DLD1 (cell line): Measurements from ENCODE around the gene GYS1.

Source experiments
- in situ Hi-C: cut with HindIII; loops from 2 replicates; pipeline ENCODE4 v1.10.0; 2017; ENCODE audit warnings: low sequenced_read_pairs

The GYS1 gene

DNA sequence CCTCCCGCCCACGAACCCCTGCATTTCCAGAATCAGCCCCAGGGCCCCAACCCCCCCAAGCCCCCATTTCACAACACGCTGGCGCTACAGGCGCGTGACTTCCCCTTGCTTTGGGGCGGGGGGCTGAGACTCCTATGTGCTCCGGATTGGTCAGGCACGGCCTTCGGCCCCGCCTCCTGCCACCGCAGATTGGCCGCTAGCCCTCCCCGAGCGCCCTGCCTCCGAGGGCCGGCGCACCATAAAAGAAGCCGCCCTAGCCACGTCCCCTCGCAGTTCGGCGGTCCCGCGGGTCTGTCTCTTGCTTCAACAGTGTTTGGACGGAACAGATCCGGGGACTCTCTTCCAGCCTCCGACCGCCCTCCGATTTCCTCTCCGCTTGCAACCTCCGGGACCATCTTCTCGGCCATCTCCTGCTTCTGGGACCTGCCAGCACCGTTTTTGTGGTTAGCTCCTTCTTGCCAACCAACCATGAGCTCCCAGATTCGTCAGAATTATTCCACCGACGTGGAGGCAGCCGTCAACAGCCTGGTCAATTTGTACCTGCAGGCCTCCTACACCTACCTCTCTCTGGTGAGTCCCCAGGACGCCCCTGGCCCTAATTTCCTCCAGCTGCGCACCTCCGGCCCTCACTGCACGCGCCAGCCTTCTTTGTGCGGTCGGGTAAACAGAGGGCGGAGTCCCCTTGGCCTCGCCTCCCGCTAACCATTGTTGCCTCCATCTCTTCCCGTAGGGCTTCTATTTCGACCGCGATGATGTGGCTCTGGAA is 27.9 kb downstream of the GYS1 start, which contains the start of gene FTL:
TSS of gene FTL (plus strand) at position 270 of the 766 bp plus-strand sequence. CDS start at position 469, 199 bp downstream.
- in situ Hi-C loops, result loop anchor here (10.0 kb wide), 1 partner anchor 170 kb away; no protein-coding TSS in a partner anchor

DNA sequence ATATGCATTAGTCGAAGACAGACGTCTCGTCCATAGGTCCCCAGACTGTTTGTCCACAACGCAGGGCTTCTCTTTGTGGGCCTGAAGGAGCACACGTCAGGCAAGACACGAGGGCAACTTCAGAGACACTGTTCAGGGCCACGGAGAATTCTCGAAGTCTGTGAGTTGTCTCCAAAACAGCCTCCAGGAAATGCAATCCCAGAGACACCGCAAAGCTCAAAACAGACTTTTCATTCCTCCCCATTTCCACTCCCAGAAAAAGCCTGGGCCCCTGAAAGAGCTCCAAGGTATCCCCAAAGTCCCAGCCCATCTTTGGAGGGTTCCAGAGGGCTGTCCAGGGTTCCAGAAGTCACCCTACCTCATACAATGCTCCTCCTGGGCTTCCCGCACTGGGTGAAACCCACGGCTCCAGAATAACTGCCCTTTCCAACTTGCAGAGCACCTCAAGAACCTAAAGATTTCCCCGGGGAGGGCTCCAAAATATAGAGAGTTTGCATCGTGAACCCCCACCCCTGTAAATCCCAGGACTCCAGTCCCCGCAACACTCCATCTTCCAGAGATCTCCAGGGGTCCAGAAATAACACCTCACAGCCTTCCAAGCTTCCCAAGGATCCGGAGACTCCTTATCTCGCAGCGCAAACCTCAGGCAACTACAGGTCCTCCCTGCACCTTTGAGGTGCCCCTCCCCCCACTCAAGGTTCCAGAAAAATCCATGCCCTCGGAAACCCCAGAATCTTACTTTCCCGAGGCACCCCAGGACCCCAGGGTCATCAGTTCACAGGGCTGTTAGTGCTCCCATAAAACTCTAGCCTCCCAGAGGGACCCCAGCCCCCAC is 28.7 kb downstream of the GYS1 start:
- in situ Hi-C loops, result loop anchor here (10.0 kb wide), 1 partner anchor 170 kb away; no protein-coding TSS in a partner anchor

DNA sequence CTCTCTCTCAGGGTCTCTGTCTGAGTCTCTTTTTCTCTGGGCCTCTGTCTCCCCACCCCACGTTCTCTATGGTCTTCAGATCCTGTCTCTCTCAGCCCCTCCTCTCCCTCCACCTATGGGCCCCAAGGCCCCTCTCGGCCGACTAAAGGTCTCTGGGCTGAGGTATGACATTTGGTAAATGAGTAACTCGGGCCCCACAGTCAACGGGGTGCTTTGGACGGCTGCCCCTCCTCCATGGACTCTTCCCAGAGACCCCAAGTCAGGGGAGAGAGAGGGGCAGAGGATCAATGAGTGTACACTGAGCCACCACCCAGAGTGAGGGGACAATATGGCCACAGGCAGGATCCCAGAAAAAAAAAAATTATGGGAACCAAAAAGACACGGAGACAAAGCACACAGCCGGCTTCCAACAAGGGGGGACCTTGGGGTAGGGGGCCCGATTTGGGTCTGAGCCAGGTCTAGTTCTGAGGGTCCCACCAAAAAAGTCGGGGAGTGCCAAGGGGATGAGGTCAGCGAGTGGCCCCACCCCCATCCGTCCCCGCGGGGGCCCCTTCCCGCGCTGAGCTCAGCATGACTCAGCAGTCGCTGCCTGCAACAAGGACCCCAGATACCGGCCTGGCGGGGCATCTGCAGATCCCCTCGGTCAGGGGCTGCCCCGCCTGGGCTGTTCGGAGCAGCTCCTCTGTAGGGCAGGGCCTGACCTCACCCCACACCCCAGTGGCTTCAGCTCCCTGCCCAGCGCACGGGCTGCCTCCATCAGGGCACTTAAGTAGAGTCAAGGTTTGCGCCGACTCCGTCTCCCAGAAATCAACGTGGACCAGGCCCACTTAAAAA is 29.5 kb downstream of the GYS1 start:
- in situ Hi-C loops, result loop anchor here (10.0 kb wide), 1 partner anchor 169 kb away; no protein-coding TSS in a partner anchor

DNA sequence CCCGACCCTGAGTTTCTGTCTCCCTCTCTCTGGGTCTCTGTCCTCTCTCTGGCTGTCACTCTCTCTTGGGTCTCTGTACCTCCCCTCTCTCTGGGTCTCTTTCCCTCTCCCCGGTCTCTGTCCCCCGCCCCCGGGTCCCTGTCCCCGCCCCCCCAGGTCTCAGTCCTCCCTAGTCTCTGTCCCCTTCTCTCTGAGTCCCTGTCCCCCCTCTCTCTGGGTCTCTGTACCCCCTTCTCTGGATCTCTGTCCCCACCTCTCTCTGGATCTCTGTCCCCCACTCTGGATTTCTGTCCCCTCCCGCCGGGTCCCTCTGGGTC is 30.3 kb downstream of the GYS1 start:
- in situ Hi-C loops, result loop anchor here (10.0 kb wide), 1 partner anchor 168 kb away; no protein-coding TSS in a partner anchor

DNA sequence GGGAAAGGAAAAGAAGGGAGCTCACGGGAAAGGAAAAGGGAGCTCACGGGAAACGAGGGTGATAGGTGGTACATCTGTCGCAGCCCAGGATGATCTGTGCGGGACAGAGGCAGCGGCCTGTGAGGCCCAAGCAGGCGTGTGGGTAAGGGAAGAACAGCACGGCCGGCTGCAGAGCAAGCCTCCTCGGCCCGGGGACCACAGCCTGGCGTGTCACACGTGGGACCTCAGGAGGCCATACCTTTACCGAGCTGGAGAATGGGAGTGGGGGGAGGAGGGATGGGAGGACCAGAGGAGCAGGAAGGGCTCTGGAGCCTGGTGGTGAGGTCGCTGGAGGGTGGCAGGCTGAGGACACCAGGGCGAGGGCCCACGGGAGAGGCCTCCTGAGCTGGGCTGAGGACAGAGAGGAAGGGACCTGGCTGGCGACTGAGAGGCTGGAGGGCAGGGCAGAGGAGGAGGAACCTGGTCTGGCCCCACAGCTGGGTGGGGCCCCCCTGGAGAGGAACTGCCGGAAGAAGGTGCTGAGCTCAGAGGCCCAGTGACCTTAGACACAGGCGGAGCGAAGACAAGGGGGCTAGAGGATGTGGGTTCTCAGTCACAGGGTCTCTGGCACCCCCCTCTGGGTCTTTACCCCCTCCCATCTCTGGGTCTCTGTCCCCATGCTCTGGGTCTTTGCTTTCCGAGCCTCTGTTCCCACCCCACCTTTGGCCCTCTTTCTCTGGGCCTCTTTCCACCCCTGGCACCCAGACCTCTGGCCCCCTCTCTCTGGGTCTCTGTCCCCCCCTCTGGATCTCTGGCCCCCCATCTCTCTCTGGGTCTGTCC is 30.9 kb downstream of the GYS1 start:
- in situ Hi-C loops, result loop anchor here (10.0 kb wide), 1 partner anchor 167 kb away; no protein-coding TSS in a partner anchor

DNA sequence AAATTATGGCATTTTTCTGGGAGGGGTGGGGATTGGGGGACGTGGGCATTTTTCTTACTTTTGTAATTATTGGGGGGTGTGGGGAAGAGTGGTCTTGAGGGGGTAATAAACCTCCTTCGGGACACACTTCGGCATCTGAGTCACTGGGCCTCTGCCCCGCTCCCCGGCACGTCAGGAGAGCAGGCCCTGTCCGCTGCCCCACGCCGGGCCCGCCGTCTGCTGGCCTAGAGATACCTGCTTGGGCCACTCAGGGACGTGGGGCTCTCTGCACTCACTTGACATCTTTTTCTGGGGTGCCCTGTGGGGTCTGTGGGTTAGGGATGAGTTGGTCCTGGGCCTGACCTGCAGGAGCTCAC is 31.5 kb downstream of the GYS1 start:
- in situ Hi-C loops, result loop anchor here (10.0 kb wide), 1 partner anchor 167 kb away; no protein-coding TSS in a partner anchor

DNA sequence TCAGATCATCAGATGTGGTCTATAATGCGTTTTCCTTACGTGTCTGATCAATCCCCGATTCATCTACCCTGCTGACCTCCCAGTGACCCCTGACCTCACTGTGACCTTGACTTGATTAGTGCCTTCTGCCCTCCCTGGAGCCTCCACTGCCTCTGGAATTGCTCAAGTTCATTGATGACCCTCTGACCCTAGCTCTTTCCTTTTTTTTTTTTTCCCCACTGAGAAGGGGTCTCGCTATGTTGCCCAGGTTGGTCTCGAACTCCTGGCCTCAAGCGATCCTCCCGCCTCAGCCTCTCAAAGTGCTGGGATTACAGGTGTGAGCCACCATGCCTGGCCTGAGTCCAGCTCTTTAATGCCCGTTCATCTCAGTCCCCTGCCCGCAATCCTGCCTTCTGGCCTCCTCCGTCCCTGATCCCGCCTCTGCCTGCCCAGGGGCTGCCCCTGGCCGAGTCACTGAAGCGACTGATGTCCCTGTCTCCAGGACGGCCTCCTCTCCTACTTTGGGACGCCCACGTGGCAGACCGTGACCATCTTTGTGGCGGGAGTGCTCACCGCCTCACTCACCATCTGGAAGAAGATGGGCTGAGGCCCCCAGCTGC is 32.0 kb downstream of the GYS1 start:
- in situ Hi-C loops, result loop anchor here (10.0 kb wide), 1 partner anchor 166 kb away; no protein-coding TSS in a partner anchor

DNA sequence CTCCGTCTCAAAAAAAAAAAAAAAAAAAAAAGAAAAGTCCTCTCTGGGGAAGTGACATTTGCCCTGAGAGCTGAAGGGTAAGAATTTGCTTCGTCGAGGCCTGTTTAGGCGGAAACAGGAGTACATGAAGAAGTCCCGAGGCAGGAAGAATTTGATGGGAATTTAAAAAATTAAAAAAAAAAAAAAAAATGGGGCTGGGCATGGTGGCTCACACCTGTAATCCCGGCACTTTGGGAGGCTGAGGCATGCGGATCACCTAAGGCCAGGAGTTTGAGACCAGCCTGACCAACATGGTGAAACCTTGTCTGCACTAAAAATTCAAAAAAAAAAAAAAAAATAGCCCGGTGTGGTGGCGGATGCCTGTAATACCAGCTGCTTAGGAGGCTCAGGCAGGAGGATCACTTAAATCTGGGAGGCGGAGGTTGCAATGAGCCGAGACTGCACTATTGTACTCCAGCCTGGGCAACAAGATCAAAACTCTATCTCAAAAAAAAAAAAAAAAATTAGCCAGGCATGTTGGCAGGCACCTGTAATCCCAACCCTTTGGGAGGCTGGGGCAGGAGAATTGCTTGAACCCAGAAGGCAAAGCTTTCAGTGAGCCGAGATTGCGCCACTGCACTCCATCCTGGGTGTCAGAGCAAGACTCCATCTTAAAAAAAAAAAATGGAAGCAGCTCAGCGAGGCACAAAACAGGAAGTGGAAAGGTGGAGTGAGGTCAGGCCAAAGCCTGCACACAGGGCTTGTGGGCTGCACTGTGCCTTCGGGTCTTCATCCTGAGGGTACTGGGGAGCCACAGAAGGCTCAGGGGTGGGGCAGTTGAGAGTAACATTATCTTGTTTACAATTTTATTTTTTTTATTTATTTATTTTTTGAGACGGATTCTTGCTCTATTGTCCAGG is 33.5 kb downstream of the GYS1 start:
- in situ Hi-C loops, result loop anchor here (10.0 kb wide), 1 partner anchor 165 kb away; no protein-coding TSS in a partner anchor

DNA sequence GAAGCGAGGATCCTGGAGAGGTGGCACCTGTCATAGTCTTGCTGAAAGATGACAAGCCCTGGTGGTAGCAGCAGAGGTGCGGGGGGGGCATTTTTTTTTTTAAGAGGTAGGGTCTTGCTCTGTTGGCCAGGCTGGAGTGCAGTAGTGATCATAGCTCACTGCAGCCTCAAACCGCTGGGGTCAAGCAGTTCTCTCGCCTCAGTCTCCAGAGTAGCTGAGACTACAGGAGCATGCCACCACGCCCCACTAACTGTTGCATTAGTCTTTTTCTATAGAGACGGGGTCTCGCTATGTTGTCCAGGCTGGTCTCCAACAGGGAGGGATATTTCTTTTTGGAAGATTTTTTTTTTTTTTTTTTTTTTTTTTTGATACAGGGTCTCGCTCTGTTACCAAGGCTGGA is 35.1 kb downstream of the GYS1 start:
- in situ Hi-C loops, result no loop called here

DNA sequence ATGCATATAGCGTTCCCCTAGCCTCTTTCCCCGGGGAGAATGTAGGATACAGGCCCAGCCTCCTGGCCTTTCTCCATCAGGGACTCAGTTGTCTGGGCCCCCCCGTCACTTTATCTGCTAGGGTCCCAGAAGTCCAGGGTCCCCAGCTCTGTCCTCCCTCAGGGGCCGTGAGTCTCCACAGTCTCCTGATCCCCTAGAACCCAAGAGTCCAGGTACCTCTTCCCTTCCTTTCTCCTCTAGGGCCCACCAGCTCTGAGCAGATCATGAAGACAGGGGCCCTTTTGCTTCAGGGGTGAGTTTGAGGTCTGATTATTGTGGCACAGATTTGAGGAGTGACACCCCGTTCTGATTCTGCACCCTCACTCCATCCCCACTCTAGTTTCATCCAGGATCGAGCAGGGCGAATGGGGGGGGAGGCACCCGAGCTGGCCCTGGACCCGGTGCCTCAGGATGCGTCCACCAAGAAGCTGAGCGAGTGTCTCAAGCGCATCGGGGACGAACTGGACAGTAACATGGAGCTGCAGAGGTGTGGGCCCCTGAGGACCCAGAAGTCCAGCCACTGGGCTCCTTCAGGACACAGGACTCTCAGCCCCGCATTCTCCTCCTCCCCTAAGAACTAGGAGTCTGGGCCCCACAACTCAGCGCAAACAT is 37.7 kb downstream of the GYS1 start:
- in situ Hi-C loops, result no loop called here

DNA sequence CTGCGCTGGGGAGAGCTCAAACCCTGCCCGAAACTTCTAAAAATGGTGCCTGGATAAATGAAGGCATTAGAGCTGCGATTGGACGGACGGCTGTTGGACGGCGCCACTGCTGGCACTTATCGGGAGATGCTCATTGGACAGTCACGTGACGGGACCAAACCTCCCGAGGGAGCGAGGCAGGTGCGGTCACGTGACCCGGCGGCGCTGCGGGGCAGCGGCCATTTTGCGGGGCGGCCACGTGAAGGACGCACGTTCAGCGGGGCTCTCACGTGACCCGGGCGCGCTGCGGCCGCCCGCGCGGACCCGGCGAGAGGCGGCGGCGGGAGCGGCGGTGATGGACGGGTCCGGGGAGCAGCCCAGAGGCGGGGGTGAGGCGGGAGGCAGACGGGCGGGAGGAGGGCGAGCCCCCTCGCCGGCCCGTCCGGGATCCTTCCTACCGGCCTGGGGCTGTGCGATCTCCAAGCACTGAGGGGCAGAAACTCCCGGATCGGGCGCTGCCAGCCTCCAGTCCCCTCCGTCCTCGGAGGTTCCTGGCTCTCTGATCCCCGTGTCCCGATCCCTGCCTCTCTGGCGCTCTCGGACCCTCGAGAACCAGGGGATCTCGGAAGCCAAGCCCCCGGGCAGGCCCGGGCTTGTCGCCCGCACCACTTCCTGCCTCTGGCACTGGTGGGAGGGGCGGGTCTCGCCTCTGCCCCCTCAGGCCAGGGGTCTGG is 38.4 kb downstream of the GYS1 start, which contains the start of gene BAX:
TSS of gene BAX (plus strand) at position 281 of the 713 bp plus-strand sequence. CDS start at position 335, 54 bp downstream.
- in situ Hi-C loops, result no loop called here

DNA sequence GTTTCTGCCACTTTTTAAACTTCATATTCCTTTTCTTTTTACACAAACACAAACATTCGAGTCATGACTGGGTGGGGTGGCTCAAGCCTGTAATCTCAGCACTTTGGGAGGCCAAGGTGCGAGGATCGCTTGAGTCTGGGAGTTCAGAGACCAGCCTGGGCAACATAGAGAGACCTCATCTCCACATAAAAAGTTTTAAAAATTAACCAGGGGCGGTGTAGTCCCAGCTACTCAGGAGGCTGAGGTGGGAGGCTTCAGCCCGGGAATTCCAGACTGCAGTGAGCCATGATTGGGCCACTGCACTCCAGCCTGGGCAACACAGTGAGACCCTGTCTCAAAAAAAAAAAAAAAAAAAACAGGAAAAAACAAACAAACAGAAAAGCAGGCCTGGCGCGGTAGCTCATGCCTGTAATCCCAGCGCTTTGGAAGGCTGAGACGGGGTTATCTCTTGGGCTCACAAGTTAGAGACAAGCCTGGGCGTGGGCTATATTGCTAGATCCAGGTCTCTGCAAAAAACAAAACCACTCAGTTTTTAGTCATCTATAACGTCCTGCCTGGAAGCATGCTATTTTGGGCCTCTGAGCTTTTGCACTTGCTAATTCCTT is 39.0 kb downstream of the GYS1 start:
- in situ Hi-C loops, result no loop called here

DNA sequence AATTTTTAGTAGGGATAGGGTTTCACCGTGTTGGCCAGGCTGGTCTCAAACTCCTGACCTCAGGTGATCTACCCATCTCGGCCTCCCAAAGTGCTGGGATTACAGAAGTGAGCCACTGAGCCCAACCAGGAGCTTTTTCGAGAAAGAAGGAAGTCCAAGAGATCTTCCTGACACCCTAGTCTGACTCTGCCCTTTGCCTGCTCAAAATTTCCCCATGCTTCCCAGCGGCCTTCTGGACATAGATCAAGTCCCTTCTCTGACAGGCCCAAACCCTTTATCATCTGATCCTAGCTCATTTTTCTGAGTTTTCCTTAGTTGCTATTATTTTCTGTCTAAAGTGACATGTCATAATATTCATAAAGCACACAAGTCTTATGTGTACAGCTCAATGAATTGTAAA is 40.0 kb downstream of the GYS1 start:
- in situ Hi-C loops, result no loop called here

DNA sequence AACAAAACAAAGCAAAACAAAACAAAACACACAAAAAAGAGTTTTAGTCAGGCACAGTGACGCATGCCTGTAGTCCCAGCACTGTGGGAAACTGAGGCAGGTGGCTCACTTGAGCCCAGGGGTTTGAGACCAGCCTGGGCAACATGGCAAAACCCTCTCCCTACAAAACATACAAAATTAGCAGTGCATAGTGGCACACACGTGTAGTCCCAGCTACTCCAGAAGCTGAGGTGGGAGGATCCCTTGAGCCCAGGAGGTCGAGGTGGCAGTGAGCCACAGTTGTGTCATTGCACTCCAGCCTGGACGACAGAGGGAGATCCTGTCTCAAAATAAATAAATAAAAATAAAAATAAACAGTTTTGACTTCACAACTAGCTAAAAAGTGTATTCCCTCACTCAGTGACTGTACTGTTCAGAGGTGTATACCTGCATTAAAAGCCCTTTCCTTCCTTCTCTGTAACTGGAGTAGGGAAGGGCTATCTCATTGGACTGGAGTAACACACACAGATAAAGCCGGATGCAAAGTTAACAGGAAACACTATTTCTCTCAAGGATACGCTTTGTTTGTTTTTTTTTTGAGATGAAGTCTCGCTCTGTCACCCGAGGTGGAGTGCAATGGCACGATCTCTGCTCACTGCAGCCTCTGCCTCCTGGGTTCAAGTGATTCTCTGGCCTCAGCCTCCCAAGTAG is 42.1 kb downstream of the GYS1 start:
- in situ Hi-C loops, result no loop called here

DNA sequence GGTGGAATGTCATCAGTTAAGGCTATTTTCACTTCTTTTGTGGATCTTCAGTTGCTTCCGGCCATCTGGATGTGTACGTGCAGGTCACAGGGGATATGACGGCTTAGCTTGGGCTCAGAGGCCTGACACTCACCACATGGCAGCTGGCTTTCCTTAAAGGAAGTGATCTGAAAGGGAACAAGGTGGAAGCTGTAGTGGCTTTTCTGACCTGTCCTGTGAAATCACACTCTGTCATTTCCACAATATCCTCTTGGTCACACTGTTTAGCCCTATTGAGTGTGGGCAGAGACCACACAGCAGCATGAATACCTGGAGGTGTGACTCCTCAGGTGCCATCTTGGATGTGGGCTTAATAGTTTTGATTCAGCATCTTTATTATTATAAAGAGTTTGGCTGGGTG is 43.0 kb downstream of the GYS1 start:
- in situ Hi-C loops, result no loop called here

DNA sequence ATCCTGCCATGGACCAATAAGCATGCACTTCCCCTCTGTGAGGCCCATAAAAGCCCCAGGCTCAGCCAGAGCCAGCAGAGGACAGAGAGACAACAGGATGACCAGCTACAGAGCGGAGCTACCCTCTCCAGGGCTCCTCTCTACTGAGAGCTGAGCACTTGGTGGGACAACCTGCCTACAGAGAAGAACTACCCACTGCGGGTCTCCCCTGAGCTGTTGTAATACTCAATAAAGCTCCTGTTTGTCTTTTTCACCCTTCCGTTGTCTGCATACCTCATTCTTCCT is 45.9 kb downstream of the GYS1 start:
- in situ Hi-C loops, result no loop called here
